ENCODE data around the gene FBXL16.

FBXL16 gene

GRCh38 chr16:670485-671352 is 34.9 kb downstream of the FBXL16 start:
- ATAC-seq (ENCODE audit: insufficient read depth, low read depth) = no peak
- H3K9me3 ChIP-seq (ENCODE audit: insufficient read depth, low read length, severe bottlenecking) = no peaks in the 10 kb centered on the region
- H3K4me3 ChIP-seq (ENCODE audit: low read depth in 1 of 2, low read length in 2 of 2) = no peak overlapping the region
- H3K4me1 ChIP-seq (ENCODE audit: insufficient read depth, low read length) = peaks cover 31% of the 10 kb centered on the region
- no peak overlapping the region for H3K27ac ChIP-seq (ENCODE audit: low read length)
- H3K9ac ChIP-seq (ENCODE audit: low read depth, low read length) = no peak overlapping the region
- peak overlapping the region; percentile 95; the same call in 1 of the 2 replicates for H3K4me2 ChIP-seq (ENCODE audit: insufficient read depth, low read length)
- no peaks in the 10 kb centered on the region for H3K27me3 ChIP-seq (ENCODE audit: insufficient read depth, low read length, poor library complexity)
- peaks cover 73% of the 10 kb centered on the region for H3K36me3 ChIP-seq (ENCODE audit: insufficient read depth, low read length)
- peaks cover 53% of the 10 kb centered on the region for H4K20me1 ChIP-seq (ENCODE audit: insufficient read depth, low read length)
- peaks cover 40% of the 10 kb centered on the region for H3K79me2 ChIP-seq (ENCODE audit: insufficient read depth, low read length)
- TF ChIP-seq EZH2 (IDR thresholded peaks at IDR 0.05; ENCODE audit: borderline replicate concordance, low read depth, low read length, severe bottlenecking) = no peak
- DNase-seq = no peak
- no peak overlapping the region for H2AFZ ChIP-seq (ENCODE audit: low read depth, low read length)

- Histone ChIP-seq H3K27me3 (ENCODE audit: insufficient read depth, low read length, poor library complexity) (no peaks in the 10 kb centered on the region), H3K27ac (ENCODE audit: low read length) (no peak overlapping the region), H3K4me1 (ENCODE audit: insufficient read depth, low read length) (peaks cover 31% of the 10 kb centered on the region), H3K79me2 (ENCODE audit: insufficient read depth, low read length) (peaks cover 40% of the 10 kb centered on the region), H3K4me2 (ENCODE audit: insufficient read depth, low read length) (peak overlapping the region; percentile 95), H3K36me3 (ENCODE audit: insufficient read depth, low read length) (peaks cover 73% of the 10 kb centered on the region), H4K20me1 (ENCODE audit: insufficient read depth, low read length) (peaks cover 46% of the 10 kb centered on the region), H3K4me3 (ENCODE audit: low read depth in 1 of 2, low read length in 2 of 2) (peak overlapping the region in 1 of 2 experiments; percentile 96; a peak in 2 of 4 replicates), H3K9ac (ENCODE audit: low read depth, low read length) (peak overlapping the region; percentile 99; the same call in 1 of the 2 replicates), H3K9me3 (ENCODE audit: insufficient read depth, low read length, severe bottlenecking) (no peaks in the 10 kb centered on the region), H2AFZ (ENCODE audit: low read depth, low read length) (no peak overlapping the region)
- no peak for DNase-seq
- no peak for TF ChIP-seq EZH2 (IDR thresholded peaks at IDR 0.05; ENCODE audit: borderline replicate concordance, low read depth, low read length, severe bottlenecking)
- no peak for TF ChIP-seq CTCF (IDR thresholded peaks at IDR 0.05; ENCODE audit: borderline replicate concordance, extremely low read depth, low read length, poor library complexity, severe bottlenecking)
- ATAC-seq (ENCODE audit: insufficient read depth, low read depth) = no peak
These were observed 35.9 kb downstream of the FBXL16 start for GRCh38 chr16:669666-670065.

GRCh38 chr16:668519-669171 is 37.0 kb downstream of the FBXL16 start:
- Histone ChIP-seq H3K4me1 (ENCODE audit: insufficient read depth, low read length) (peaks cover 31% of the 10 kb centered on the region), H3K36me3 (ENCODE audit: insufficient read depth, low read length) (peaks cover 73% of the 10 kb centered on the region), H3K4me2 (ENCODE audit: insufficient read depth, low read length) (peak overlapping the region; percentile 95), H4K20me1 (ENCODE audit: insufficient read depth, low read length) (peaks cover 40% of the 10 kb centered on the region), H3K79me2 (ENCODE audit: insufficient read depth, low read length) (peaks cover 40% of the 10 kb centered on the region), H3K27ac (ENCODE audit: low read length) (peak overlapping the region; percentile 78), H2AFZ (ENCODE audit: low read depth, low read length) (peak overlapping the region; percentile 95), H3K4me3 (ENCODE audit: low read depth in 1 of 2, low read length in 2 of 2) (peak overlapping the region; percentile 96 to 97; a peak in 3 of 4 replicates), H3K27me3 (ENCODE audit: insufficient read depth, low read length, poor library complexity) (no peaks in the 10 kb centered on the region), H3K9ac (ENCODE audit: low read depth, low read length) (peak overlapping the region; percentile 99), H3K9me3 (ENCODE audit: insufficient read depth, low read length, severe bottlenecking) (no peaks in the 10 kb centered on the region)
- TF ChIP-seq CTCF (IDR thresholded peaks at IDR 0.05; ENCODE audit: borderline replicate concordance, extremely low read depth, low read length, poor library complexity, severe bottlenecking) (no peak), EZH2 (IDR thresholded peaks at IDR 0.05; ENCODE audit: borderline replicate concordance, low read depth, low read length, severe bottlenecking) (no peak)
- ATAC-seq (ENCODE audit: insufficient read depth, low read depth) (peak; percentile 18), DNase-seq (no peak)
